K562 (cell line): ENCODE data around the gene CEBPA. TPM values are rescaled to one million over a fixed set of nuclear protein-coding genes. Genes with fewer than 3 reads are reported as not detected.

Experiments
- BCL6 ChIP-seq: fragments of 250-450 bp; sonication (Bioruptor Pico); IDR thresholded peaks from 2 replicates; pipeline ENCODE4 v1.4.0; 2020
- CREM ChIP-seq: IDR thresholded peaks from 2 replicates; pipeline ENCODE4 v1.6.1; 2014; ENCODE audit warnings: antibody characterized with exemption, low read depth
- ETV1 ChIP-seq: fragments of 450-650 bp; conservative IDR thresholded peaks from 2 replicates; pipeline ENCODE4 v1.6.1; 2016; ENCODE audit warnings: missing genetic modification characterization, control low read depth, low read depth, missing compliant biosample characterization
- GATAD2B ChIP-seq: fragments of 450-650 bp; IDR thresholded peaks from 2 replicates; pipeline ENCODE4 v1.6.1; 2017; ENCODE audit warnings: mild to moderate bottlenecking, borderline replicate concordance
- HCFC1 ChIP-seq: IDR thresholded peaks from 2 replicates; pipeline ENCODE4 v1.6.1; 2012; ENCODE audit warnings: low read depth, low read length, improper control_type of control experiment
- HEY1 ChIP-seq: fragments of 250-450 bp; sonication (Bioruptor Pico); IDR thresholded peaks from 2 replicates; pipeline ENCODE4 v1.5.0; 2020; ENCODE audit warnings: mild to moderate bottlenecking, moderate library complexity, borderline replicate concordance
- MAZ ChIP-seq, 2 experiments: fragments of 450-650 bp in 1 of 2; sonication (generic) in 1 of 2; formaldehyde crosslinking; IDR thresholded peaks in 1 of 2; conservative IDR thresholded peaks in 1 of 2; 2 replicates each; pipeline versions ENCODE4 v1.4.0 to v1.5.0; 2020; ENCODE audit warnings: mild to moderate bottlenecking in 1 of 2, missing genetic modification reagents in 1 of 2
- MIER1 ChIP-seq: fragments of 450-650 bp; IDR thresholded peaks from 2 replicates; pipeline ENCODE4 v1.6.1; 2016; ENCODE audit warnings: antibody characterized with exemption, mild to moderate bottlenecking, low read depth
- RAD21 ChIP-seq, 2 experiments: fragments of 250-450 bp in 1 of 2; fragments of 450-650 bp in 1 of 2; sonication (Bioruptor Pico) in 1 of 2; formaldehyde crosslinking in 1 of 2; IDR thresholded peaks in 1 of 2; conservative IDR thresholded peaks in 1 of 2; 2 replicates each; pipeline versions ENCODE4 v1.4.0 to v1.8.0; 2020 to 2022; ENCODE audit warnings: mild to moderate bottlenecking in 2 of 2, moderate library complexity in 1 of 2
- TFAM ChIP-seq: fragments of 250-450 bp; sonication (Bioruptor Pico); conservative IDR thresholded peaks from 2 replicates; pipeline ENCODE4 v1.5.0; 2021; ENCODE audit warnings: mild to moderate bottlenecking, moderate library complexity
- ZNF282 ChIP-seq: sonication (generic); formaldehyde crosslinking; IDR thresholded peaks from 2 replicates; pipeline ENCODE4 v1.8.1; 2023; ENCODE audit warnings: missing genetic modification reagents
- ZNF76 ChIP-seq: fragments of 250-450 bp; sonication (Bioruptor Pico); IDR thresholded peaks from 2 replicates; pipeline ENCODE4 v1.4.0; 2020; ENCODE audit warnings: mild to moderate bottlenecking, moderate library complexity, borderline replicate concordance
- ZNF780A ChIP-seq: fragments of 250-450 bp; sonication (Bioruptor Pico); IDR thresholded peaks from 2 replicates; pipeline ENCODE4 v1.5.0; 2021; ENCODE audit warnings: mild to moderate bottlenecking
- polyA plus RNA-seq, 8 experiments: library from polyadenylated mRNA; depleted of rRNA in 4 of 8; stranded (reverse) in 5 of 8; unstranded in 3 of 8; fragments of >200 nt; fragmentation: Nextera tagmentation in 2 of 8; fragmentation: Illumina TruSeq in 1 of 8; extraction: Ambion mirVana in 2 of 8; extraction: Trizol in 1 of 8; gene quantifications; 2 replicates each; pipeline versions ENCODE4 v1.2.1 to v1.2.3, GENCODE V29; 2011 to 2014; ENCODE audit warnings: inconsistent platforms in 1 of 8, missing spikeins in 1 of 8
- total RNA-seq, 7 experiments: library from RNA; depleted of rRNA in 6 of 7; stranded (reverse); fragments of >200 nt in 6 of 7; fragmentation: Illumina TruSeq in 2 of 7; extraction: Trizol in 2 of 7; gene quantifications; 2 replicates each; pipeline versions ENCODE4 v1.2.1 to v1.2.3, GENCODE V29; 2011 to 2021; ENCODE audit warnings: low replicate concordance in 1 of 7
- TF ChIP-seq, protein P1 (sequence below), 2 experiments: fragments of 450-650 bp; IDR thresholded peaks; 2 replicates each; pipeline ENCODE4 v1.6.1; 2016; ENCODE audit warnings: mild to moderate bottlenecking in 2 of 2, borderline replicate concordance in 1 of 2, low read depth in 1 of 2, moderate library complexity in 1 of 2
- TF ChIP-seq, protein P2 (sequence below): IDR thresholded peaks from 2 replicates; pipeline ENCODE4 v1.6.1; 2011; ENCODE audit warnings: borderline replicate concordance, low read depth, mild to moderate bottlenecking, moderate library complexity, low read length; ENCODE audit not compliant: insufficient read depth, poor library complexity, severe bottlenecking
- TF ChIP-seq, protein P3 (sequence below): fragments of 250-450 bp; sonication (Bioruptor Pico); IDR thresholded peaks from 2 replicates; pipeline ENCODE4 v1.8.0; 2021; ENCODE audit warnings: moderate library complexity, mild to moderate bottlenecking, inconsistent platforms

The CEBPA gene
- total and polyA plus RNA-seq, 9 of the 15 experiments (the other 6 are each of a cell fraction or from before 2014, with no cell fraction given), result 0.03 to 0.59 (median 0.15) TPM; not detected in 2

DNA sequence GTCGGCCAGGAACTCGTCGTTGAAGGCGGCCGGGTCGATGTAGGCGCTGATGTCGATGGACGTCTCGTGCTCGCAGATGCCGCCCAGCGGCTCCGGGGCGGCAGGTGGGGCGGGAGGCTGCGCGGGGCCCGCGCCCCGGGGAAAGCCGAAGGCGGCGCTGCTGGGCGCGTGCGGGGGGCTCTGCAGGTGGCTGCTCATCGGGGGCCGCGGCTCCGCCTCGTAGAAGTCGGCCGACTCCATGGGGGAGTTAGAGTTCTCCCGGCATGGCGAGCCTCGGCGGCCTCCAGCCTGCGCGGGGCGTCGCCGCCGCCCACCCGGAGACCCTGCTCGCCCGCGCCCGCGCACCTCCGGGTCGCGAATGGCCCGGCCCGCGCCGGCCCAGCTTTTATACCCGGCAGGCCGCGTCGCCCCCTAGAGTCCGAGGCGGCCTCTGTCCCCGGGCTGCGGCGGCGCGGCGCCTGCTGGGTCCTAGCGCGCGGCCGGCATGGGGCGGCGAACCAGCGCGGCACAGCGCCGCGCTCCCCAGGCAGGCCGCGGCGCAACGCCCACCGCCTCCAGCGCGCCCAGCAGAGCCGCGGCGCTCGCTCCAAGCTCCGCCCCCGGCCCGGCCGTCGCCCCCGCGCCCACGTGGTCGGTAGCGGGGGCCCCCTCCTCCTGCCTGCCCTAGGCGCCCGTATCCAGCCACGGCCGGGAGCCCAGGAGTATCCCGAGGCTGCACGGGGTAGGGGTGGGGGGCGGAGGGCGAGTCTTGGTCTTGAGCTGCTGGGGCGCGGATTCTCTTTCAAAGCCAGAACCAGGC, at the start of gene CEBPA (continued):
- TF ChIP-seq MAZ (CRISPR knock-in tag; conservative IDR thresholded peaks at IDR 0.05 in 1 of 2, IDR thresholded peaks at IDR 0.05 in 1 of 2), result peak in 1 of 2 experiments; percentile 53; a peak in 2 of 4 replicates
- TF ChIP-seq ZNF76, result no peak
- TF ChIP-seq, protein P1, sequence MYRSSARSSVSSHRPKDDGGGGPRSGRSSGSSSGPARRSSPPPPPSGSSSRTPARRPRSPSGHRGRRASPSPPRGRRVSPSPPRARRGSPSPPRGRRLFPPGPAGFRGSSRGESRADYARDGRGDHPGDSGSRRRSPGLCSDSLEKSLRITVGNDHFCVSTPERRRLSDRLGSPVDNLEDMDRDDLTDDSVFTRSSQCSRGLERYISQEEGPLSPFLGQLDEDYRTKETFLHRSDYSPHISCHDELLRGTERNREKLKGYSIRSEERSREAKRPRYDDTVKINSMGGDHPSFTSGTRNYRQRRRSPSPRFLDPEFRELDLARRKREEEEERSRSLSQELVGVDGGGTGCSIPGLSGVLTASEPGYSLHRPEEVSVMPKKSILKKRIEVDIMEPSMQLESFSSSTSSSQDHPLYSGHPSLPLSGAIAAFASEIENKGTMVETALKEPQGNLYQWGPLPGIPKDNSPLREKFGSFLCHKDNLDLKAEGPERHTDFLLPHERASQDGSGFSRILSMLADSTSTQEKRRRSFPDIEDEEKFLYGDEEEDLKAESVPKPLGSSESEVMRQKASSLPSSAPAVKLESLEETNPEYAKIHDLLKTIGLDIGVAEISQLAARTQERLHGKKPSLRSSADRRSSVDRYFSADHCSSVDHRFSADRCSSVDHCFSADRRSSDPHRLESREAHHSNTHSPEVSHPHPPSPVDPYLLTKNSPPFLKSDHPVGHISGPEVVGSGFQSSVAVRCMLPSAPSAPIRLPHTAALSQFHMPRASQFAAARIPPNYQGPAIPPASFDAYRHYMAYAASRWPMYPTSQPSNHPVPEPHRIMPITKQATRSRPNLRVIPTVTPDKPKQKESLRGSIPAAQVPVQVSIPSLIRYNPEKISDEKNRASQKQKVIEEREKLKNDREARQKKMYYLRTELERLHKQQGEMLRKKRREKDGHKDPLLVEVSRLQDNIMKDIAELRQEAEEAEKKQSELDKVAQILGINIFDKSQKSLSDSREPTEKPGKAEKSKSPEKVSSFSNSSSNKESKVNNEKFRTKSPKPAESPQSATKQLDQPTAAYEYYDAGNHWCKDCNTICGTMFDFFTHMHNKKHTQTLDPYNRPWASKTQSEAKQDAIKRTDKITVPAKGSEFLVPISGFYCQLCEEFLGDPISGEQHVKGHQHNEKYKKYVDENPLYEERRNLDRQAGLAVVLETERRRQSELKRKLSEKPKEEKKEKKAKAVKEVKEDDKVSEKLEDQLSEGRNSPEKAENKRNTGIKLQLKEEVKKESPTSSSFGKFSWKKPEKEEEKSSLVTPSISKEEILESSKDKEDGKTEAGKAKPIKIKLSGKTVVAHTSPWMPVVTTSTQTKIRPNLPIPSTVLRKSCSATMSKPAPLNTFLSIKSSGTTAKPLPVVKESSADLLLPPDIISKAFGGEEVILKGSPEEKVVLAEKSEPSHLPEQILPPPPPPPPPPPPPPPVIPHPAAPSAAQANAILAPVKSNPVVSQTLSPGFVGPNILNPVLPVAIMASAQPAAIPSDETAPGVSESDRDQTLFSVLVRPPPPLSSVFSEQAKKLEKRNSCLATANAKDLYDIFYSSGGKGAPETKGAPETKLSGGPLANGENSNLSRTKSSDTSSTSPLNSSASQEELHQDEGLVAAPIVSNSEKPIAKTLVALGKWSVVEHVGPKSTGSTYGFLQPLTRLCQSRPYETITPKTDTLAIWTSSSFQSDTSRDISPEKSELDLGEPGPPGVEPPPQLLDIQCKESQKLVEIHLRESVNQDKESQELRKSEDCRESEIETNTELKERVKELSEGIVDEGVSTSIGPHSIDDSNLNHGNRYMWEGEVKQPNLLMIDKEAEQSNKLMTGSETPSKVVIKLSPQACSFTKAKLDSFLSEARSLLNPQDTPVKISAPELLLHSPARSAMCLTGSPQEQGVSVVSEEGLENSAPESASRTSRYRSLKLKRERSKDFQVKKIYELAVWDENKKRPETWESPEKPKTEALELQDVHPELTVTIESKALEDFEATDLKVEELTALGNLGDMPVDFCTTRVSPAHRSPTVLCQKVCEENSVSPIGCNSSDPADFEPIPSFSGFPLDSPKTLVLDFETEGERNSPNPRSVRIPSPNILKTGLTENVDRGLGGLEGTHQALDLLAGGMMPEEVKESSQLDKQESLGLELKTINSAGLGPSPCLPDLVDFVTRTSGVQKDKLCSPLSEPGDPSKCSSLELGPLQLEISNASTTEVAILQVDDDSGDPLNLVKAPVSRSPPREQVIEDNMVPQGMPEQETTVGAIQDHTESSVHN (IDR thresholded peaks at IDR 0.05; ENCODE audit: borderline replicate concordance in 1 of 2, low read depth in 1 of 2), result no peak
- TF ChIP-seq, protein P2, sequence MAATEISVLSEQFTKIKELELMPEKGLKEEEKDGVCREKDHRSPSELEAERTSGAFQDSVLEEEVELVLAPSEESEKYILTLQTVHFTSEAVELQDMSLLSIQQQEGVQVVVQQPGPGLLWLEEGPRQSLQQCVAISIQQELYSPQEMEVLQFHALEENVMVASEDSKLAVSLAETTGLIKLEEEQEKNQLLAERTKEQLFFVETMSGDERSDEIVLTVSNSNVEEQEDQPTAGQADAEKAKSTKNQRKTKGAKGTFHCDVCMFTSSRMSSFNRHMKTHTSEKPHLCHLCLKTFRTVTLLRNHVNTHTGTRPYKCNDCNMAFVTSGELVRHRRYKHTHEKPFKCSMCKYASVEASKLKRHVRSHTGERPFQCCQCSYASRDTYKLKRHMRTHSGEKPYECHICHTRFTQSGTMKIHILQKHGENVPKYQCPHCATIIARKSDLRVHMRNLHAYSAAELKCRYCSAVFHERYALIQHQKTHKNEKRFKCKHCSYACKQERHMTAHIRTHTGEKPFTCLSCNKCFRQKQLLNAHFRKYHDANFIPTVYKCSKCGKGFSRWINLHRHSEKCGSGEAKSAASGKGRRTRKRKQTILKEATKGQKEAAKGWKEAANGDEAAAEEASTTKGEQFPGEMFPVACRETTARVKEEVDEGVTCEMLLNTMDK, result peak; percentile 98
- TF ChIP-seq MIER1, result no peak
- peak; percentile 51; the same call in 1 of the 2 replicates for TF ChIP-seq HCFC1
- TF ChIP-seq GATAD2B, result peak; percentile 88
- TF ChIP-seq TFAM, result no peak
- TF ChIP-seq, protein P3, sequence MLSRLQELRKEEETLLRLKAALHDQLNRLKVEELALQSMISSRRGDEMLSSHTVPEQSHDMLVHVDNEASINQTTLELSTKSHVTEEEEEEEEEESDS (CRISPR knock-in tag), result no peak
- peak; percentile 27; the same call in 1 of the 2 replicates for TF ChIP-seq CREM
- TF ChIP-seq RAD21 (CRISPR knock-in tag; conservative IDR thresholded peaks at IDR 0.05 in 1 of 2, IDR thresholded peaks at IDR 0.05 in 1 of 2), result peak; percentile 18 to 50; a peak in 3 of 4 replicates
- TF ChIP-seq BCL6, result no peak
- no peak for TF ChIP-seq ZNF780A (CRISPR knock-in tag)
- TF ChIP-seq ZNF282, result no peak
- no peak for TF ChIP-seq ETV1
- TF ChIP-seq HEY1 (CRISPR knock-in tag), result no peak
